Stimulated activated naive CD8-positive, alpha-beta T cell treated with anti-CD3 and anti-CD28 coated beads, Interleukin-15, amount 100 ng/mL, for 72 hours (primary cell): ENCODE results near the gene GCLC.

Source experiments
- ATAC-seq: fragments of 150-1000 bp; cut with Tn5 transposase; 2 replicates; pipeline ENCODE4 v1.10.0; 2021; ENCODE audit warnings: mild to moderate bottlenecking, moderate library complexity
- DNase-seq, 2 donors: peaks; one replicate each; pipeline ENCODE4 v3.0.0; 2021 to 2022
- H3K27ac Mint-ChIP-seq, 2 donors: one replicate each; pipeline ENCODE4 v1.8.0; 2022; ENCODE audit warnings: mild to moderate bottlenecking in 2 of 2, mixed read lengths in 2 of 2, moderate library complexity in 2 of 2
- H3K27me3 Mint-ChIP-seq: one replicate; pipeline ENCODE4 v1.8.0; 2022; ENCODE audit warnings: mixed read lengths
- H3K4me1 Mint-ChIP-seq: one replicate; pipeline ENCODE4 v1.8.0; 2022; ENCODE audit warnings: mild to moderate bottlenecking, mixed read lengths
- H3K4me3 Mint-ChIP-seq, 2 donors: one replicate each; pipeline ENCODE4 v1.8.0; 2022; ENCODE audit warnings: mild to moderate bottlenecking in 2 of 2, mixed read lengths in 2 of 2, moderate library complexity in 1 of 2
- H3K9me3 Mint-ChIP-seq, 2 donors: one replicate each; pipeline ENCODE4 v1.8.0; 2022; ENCODE audit warnings: mixed read lengths in 2 of 2

Gene GCLC

DNA sequence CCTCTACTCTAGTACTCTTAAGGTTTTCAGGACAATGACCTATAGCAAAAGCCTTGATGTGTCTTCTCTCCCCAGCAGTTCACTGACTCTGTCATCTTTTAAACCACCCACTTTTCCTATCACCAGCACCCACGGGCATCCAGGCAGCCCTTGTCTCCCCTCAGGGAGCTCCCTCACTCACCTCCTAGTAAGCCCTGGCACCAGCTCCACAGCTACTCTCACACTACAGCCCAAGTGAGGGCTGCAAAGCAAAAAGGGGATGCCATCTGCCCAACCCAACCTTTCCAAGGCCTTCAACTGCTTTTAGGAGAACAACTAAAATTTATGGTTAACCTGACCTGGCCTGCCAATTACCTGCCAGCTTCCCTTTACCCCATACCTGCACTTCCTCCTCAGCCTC, 26.0 kb downstream of the GCLC start:
- Mint-ChIP-seq H3K27me3 (no peaks in the 10 kb centered on the region), H3K4me1 (no peaks in the 10 kb centered on the region), H3K9me3 (no peaks in the 10 kb centered on the region), H3K27ac (no peak overlapping the region), H3K4me3 (no peak overlapping the region)
- no peak for ATAC-seq
- DNase-seq, result no peak

DNA sequence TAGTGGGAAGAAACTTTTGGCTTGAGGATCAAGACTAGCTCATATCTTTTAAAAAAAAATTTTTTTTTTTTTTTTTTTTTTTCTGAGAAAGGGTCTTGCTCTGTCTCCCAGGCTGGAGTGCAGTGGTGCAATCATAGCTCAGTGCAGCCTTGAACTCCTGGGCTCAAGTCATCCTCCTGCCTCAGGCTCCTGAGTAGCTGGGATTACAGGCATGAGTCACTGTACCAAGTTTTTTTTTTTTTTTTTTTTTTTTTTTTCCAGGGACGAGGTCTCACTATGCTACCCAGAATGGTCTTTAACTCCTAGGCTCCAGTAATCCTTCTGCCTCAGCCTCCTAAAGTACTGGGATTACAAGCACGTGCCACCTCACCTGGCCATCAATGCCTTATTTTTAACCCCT, 27.9 kb downstream of the GCLC start:
- Mint-ChIP-seq H3K27me3 (no peaks in the 10 kb centered on the region), H3K4me3 (no peak overlapping the region), H3K27ac (no peak overlapping the region), H3K4me1 (no peaks in the 10 kb centered on the region), H3K9me3 (no peaks in the 10 kb centered on the region)
- DNase-seq (no peak), ATAC-seq (no peak)

GRCh38 chr6:53514677-53515076, 30.2 kb downstream of the GCLC start:
- H3K4me3 Mint-ChIP-seq, result no peak overlapping the region

GRCh38 chr6:53513519-53513966, 31.4 kb downstream of the GCLC start:
- no peaks in the 10 kb centered on the region for H3K9me3 Mint-ChIP-seq
- H3K4me1 Mint-ChIP-seq, result no peaks in the 10 kb centered on the region
- H3K4me3 Mint-ChIP-seq, result no peak overlapping the region
- H3K27me3 Mint-ChIP-seq, result no peaks in the 10 kb centered on the region
- DNase-seq (no peak), ATAC-seq (no peak)
- no peak overlapping the region for H3K27ac Mint-ChIP-seq

More at GRCh38 chr6:53514677-53515076, 30.2 kb downstream of the GCLC start:
- Mint-ChIP-seq H3K4me1 (no peaks in the 10 kb centered on the region), H3K27me3 (no peaks in the 10 kb centered on the region), H3K27ac (no peak overlapping the region), H3K9me3 (no peaks in the 10 kb centered on the region)
- DNase-seq (no peak), ATAC-seq (no peak)

DNA sequence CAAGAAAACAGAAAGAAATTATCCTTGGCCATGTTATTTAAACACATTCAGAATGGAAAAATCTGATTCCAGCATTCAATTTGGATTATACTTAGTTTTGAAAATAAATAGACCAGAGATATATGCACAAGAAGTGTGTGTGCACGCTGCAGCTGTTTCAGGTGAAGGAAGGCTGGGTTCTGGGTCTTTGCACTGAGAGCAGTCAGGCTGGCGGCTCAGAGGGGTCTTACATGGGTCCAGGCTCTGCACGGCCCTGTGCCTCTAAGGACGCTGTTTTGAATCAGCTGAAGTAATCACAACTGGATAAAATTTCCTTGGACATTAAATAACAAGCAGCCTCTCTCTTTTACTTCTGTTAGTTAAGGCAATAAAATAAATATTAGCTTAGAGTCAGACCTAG, 31.8 kb downstream of the GCLC start:
- Mint-ChIP-seq H3K27me3 (no peaks in the 10 kb centered on the region), H3K4me3 (no peak overlapping the region), H3K9me3 (no peaks in the 10 kb centered on the region), H3K4me1 (no peaks in the 10 kb centered on the region), H3K27ac (no peak overlapping the region)
- ATAC-seq, result no peak
- no peak for DNase-seq

GRCh38 chr6:53512626-53513025, 32.3 kb downstream of the GCLC start:
- H3K4me3 Mint-ChIP-seq, result no peak overlapping the region
- H3K9me3 Mint-ChIP-seq, result no peaks in the 10 kb centered on the region
- no peak for ATAC-seq
- no peak overlapping the region for H3K27ac Mint-ChIP-seq
- no peak for DNase-seq
- no peaks in the 10 kb centered on the region for H3K27me3 Mint-ChIP-seq
- H3K4me1 Mint-ChIP-seq, result no peaks in the 10 kb centered on the region

DNA sequence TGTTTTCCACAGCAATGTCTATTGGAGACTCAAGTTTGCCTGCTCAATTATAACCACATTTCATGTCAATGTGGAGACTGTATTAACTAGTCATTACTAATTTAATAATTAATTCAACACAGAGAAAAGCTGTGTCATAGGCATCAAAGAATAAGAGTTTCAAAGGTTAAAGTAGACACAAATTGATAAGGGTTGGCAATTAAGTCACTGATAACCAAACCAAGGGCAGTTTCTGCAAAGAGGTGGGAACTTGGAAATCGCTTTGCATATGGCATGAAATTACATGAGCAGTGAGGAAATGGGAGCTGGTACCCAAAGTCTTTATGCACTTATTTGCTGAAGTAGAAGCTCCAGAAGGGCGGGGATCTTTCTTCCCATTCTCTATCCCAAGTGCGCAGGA, 34.2 kb downstream of the GCLC start:
- H3K27ac Mint-ChIP-seq, result no peak overlapping the region
- ATAC-seq (no peak), DNase-seq (no peak)
- no peaks in the 10 kb centered on the region for H3K4me1 Mint-ChIP-seq
- no peaks in the 10 kb centered on the region for H3K9me3 Mint-ChIP-seq
- H3K4me3 Mint-ChIP-seq, result no peak overlapping the region
- no peaks in the 10 kb centered on the region for H3K27me3 Mint-ChIP-seq

GRCh38 chr6:53506872-53507271, 38.0 kb downstream of the GCLC start:
- no peaks in the 10 kb centered on the region for H3K4me1 Mint-ChIP-seq
- no peak overlapping the region for H3K4me3 Mint-ChIP-seq
- ATAC-seq (no peak), DNase-seq (no peak)
- H3K27me3 Mint-ChIP-seq, result no peaks in the 10 kb centered on the region
- no peak overlapping the region for H3K27ac Mint-ChIP-seq
- no peaks in the 10 kb centered on the region for H3K9me3 Mint-ChIP-seq

GRCh38 chr6:53504512-53504911, 40.4 kb downstream of the GCLC start:
- Mint-ChIP-seq H3K27ac (no peak overlapping the region), H3K9me3 (no peaks in the 10 kb centered on the region), H3K4me3 (no peak overlapping the region), H3K4me1 (no peaks in the 10 kb centered on the region), H3K27me3 (no peaks in the 10 kb centered on the region)
- ATAC-seq, result no peak
- no peak for DNase-seq

DNA sequence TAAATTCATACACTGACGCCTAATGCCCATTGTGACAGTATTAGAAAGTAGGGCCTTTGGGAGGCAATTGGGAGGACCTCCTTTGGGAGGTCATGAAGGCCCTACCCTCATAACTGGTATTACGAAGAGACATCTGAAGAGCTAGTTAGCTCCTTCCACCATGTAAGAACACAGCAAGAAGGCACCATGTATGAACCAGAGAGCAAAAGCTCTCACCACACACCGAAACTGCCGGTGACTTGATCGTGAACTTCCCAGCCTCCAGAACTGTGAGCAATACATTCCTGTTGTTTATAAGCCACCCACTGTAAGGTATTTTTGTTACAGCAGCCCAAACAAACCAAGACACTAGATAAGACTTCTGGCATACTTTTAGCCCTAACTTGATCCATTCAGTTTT, 41.8 kb downstream of the GCLC start:
- H3K4me1 Mint-ChIP-seq, result no peaks in the 10 kb centered on the region
- no peak for ATAC-seq
- no peak overlapping the region for H3K27ac Mint-ChIP-seq
- no peak overlapping the region for H3K4me3 Mint-ChIP-seq
- DNase-seq, result no peak
- H3K9me3 Mint-ChIP-seq, result no peaks in the 10 kb centered on the region
- no peaks in the 10 kb centered on the region for H3K27me3 Mint-ChIP-seq

DNA sequence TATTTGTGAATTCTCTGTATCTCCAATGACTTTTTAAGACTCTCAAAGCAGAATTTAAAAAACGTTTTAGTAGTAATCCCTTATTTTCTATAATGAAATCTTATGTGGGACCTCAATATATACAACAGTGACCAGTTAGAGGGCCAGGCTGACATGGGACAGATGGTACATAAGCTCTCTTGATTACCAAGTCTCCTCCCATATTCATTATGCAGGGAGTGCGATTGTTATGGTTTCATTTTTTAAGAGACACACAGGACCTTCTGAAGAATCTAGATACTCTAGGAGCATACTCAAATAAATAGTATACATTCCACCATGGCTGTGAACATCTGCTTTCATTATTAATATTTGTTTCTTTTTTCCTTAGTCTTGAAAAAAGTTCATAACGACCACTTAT, 43.5 kb downstream of the GCLC start:
- Mint-ChIP-seq H3K4me1 (no peaks in the 10 kb centered on the region), H3K4me3 (no peak overlapping the region), H3K27ac (no peak overlapping the region), H3K9me3 (no peaks in the 10 kb centered on the region), H3K27me3 (no peaks in the 10 kb centered on the region)
- ATAC-seq (no peak), DNase-seq (no peak)

GRCh38 chr6:53500095-53500494, 44.8 kb downstream of the GCLC start:
- Mint-ChIP-seq H3K27ac (no peak overlapping the region), H3K4me1 (no peaks in the 10 kb centered on the region), H3K4me3 (no peak overlapping the region), H3K27me3 (no peaks in the 10 kb centered on the region), H3K9me3 (no peaks in the 10 kb centered on the region)
- DNase-seq (no peak), ATAC-seq (no peak)

- DNase-seq (no peak), ATAC-seq (no peak)
- H3K9me3 Mint-ChIP-seq, result no peaks in the 10 kb centered on the region
- H3K4me3 Mint-ChIP-seq, result no peak overlapping the region
- H3K4me1 Mint-ChIP-seq, result no peaks in the 10 kb centered on the region
- no peak overlapping the region for H3K27ac Mint-ChIP-seq
- peaks cover 5% of the 10 kb centered on the region for H3K27me3 Mint-ChIP-seq
Measured at GRCh38 chr6:53499094-53499493, 45.8 kb downstream of the GCLC start.

- no peaks in the 10 kb centered on the region for H3K4me1 Mint-ChIP-seq
- peaks cover 5% of the 10 kb centered on the region for H3K27me3 Mint-ChIP-seq
- no peak overlapping the region for H3K4me3 Mint-ChIP-seq
- H3K27ac Mint-ChIP-seq, result no peak overlapping the region
- ATAC-seq (no peak), DNase-seq (no peak)
- no peaks in the 10 kb centered on the region for H3K9me3 Mint-ChIP-seq
Measured at GRCh38 chr6:53498649-53499048, 46.3 kb downstream of the GCLC start.

DNA sequence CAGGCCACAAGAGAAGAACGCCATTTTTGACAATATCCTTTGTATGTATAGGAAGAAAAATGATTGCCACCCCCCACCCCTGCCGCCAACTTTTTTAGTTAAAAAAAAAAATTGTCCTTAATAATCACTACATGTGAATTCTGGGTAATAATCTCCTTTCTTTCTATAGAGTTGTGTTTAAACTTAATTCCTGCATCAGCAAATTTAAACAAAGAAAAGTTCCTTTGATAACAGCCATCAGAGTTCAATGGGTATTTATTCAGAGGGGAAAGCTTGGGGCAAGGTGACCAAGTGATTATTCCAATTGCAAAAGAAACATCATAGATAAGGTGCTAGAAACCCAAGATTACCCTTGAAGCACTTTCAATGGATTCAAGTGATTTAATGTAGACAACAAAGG, 47.0 kb downstream of the GCLC start:
- H3K27ac Mint-ChIP-seq, result no peak overlapping the region

DNA sequence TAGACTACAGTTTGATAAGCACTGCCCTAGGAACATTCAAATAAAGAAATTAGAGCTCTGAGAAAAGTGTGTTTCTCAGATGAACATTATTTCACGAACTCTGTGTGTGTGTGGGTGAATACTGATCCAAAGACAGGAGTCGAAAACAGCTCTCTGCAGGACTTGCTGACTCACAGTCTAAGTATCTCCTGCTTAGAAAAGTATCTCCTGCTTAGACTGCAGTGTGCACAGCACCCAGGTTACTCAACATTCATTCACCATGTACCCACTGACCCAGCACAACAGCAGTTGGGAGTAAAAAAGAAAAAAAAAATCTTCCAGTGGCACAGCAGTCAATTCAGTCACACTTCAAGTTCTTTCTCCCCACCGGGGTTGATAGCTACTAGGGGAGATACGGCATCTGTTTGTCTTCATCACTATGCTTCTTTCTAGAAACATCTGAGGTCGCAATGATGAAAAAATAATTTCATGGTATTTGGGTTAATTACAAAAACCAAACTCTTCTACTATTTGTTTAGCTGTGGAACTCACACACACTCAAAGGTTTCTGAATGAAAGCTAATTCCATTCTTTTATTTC, 48.0 kb downstream of the GCLC start:
- H3K4me3 Mint-ChIP-seq, result no peak overlapping the region
- H3K9me3 Mint-ChIP-seq, result no peaks in the 10 kb centered on the region
- H3K27ac Mint-ChIP-seq, result no peak overlapping the region
- H3K4me1 Mint-ChIP-seq, result peaks cover 8% of the 10 kb centered on the region
- DNase-seq (no peak), ATAC-seq (no peak)
- H3K27me3 Mint-ChIP-seq, result peaks cover 13% of the 10 kb centered on the region

More for the DNA sequence above, 47.0 kb downstream of the GCLC start:
- Mint-ChIP-seq H3K4me3 (no peak overlapping the region), H3K27me3 (peaks cover 5% of the 10 kb centered on the region), H3K4me1 (peaks cover 7% of the 10 kb centered on the region), H3K9me3 (no peaks in the 10 kb centered on the region)
- ATAC-seq (no peak), DNase-seq (no peak)
